HG03280 (cell line): ENCODE measurements around the gene CCNF.
A peak's percentile ranks its signal among the peaks of the same experiment; 100 is the strongest.

Experiments
- ATAC-seq: cut with Tn5 transposase; IDR thresholded peaks from one replicate; pipeline ENCODE4 v1.9.1; 2021; ENCODE audit warnings: mild to moderate bottlenecking, moderate library complexity; ENCODE audit not compliant: unreplicated experiment

CCNF gene

DNA sequence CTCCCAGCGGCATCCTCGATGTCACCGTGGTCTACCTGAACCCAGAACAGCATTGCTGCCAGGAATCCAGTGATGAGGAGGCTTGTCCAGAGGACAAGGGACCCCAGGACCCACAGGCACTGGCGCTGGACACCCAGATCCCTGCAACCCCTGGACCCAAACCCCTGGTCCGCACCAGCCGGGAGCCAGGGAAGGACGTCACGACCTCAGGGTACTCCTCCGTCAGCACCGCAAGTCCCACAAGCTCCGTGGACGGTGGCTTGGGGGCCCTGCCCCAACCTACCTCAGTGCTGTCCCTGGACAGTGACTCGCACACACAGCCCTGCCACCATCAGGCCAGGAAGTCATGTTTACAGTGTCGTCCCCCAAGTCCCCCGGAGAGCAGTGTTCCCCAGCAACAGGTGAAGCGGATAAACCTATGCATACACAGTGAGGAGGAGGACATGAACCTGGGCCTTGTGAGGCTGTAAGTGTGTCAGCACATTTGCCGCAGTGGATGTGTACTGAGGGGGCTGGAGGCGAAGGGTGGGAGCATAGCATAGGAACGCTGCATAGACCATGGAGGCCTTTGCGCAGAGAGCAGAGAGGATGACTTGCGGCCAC is 27.4 kb downstream of the CCNF start:
- ATAC-seq = no peak

DNA sequence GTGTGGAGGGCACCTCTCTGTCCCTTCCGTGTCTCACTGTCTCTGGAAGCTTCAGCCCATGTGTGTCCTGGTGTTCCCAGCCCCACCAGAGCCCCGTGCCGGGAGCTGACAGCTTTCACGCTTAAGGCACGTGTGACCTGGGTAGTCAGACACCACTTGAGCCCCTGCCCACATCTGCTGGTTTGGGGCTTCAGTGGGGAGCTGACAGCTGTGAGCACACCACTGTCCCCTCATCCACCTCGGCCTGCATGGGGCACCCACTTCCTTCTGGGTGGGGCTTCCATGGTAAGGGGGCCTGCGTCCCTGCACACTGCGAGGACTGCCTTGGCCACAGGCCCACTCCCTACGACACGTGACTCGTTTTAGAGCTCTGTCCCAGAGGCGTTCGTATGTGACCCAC is 28.0 kb downstream of the CCNF start:
- ATAC-seq = no peak

DNA sequence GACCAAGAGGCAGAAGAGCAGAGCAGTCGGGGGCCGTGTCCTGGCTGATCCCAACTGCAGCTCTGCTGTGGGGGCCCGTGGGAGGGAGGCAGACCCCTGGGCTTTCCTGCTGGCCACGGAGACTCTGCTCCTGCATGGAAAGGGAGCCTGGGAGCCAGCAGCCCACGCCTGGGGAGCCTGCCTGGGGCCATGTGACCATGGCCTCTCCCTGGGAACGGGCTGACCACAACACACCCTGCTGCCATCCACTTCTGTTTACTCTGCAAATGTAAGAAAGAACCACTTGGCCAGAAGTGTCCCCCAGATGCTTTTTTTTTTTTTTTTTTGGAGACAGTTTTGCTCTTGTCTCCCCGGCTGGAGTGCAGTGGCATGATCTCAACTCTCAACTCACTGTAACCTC is 28.7 kb downstream of the CCNF start:
- ATAC-seq = no peak

GRCh38 chr16:2458887-2459646 is 29.8 kb downstream of the CCNF start:
- no peak for ATAC-seq

DNA sequence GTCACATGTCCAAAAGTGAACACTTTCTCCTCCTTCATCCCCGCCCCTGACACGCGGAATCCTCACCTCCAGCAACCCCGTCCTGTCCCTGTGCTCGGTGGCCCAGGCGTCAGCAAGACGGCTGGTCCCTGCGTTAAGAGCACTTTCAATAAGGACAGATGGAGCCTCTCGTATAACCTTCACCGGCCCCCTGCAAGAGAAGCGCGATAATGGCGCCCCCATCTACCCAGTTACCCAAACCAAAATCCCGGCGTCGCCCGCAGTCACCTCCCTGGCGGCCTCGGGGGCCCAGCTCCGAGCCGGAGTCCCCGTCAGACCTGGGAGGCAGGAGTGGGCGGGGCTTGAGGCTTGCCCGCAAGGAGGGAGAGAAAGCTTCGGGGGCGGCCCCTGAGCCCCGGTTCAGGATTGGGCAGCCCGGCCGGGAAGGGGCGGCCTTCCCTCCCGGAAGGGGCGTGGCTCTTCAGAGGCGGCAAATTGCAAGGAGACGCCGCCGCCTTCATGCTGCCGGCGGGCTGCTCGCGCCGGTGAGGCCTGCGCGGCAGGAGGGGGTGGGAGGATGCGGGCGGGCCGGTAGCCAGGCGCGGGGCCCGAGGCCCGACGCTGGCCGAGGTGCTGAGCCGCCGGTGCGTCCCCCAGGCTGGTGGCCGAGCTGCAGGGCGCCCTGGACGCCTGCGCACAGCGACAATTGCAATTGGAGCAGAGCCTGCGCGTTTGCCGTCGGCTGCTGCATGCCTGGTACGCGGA is 30.6 kb downstream of the CCNF start, which contains the start of gene TEDC2:
Gene TEDC2, plus strand, starts transcription at position 463 of the 744 bp plus-strand sequence. Its CDS starts 36 bp downstream, at position 499.
- ATAC-seq = peak; percentile 93

DNA sequence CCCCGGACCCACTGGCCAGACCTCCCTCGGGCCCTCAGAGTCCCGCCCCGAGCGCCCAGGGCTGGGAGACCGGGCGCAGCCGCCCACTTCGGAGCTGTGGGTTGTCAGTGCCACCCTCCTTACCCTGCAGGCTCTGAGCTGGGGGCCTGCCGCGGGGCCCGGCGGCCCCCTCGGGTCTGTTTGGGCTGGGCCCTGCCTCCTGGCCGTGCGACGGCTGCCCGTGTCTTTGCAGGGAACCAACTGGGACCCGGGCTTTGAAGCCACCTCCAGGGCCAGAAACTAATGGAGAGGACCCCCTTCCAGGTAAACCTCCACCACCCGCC is 31.1 kb downstream of the CCNF start:
- ATAC-seq = no peak

- no peak for ATAC-seq
Measured at GRCh38 chr16:2460916-2461315, 31.7 kb downstream of the CCNF start.

GRCh38 chr16:2462031-2462866 is 33.0 kb downstream of the CCNF start:
- no peak for ATAC-seq

- ATAC-seq = no peak
Measured at GRCh38 chr16:2464333-2464732, 35.1 kb downstream of the CCNF start.

GRCh38 chr16:2465653-2466415 is 36.6 kb downstream of the CCNF start:
- no peak for ATAC-seq

DNA sequence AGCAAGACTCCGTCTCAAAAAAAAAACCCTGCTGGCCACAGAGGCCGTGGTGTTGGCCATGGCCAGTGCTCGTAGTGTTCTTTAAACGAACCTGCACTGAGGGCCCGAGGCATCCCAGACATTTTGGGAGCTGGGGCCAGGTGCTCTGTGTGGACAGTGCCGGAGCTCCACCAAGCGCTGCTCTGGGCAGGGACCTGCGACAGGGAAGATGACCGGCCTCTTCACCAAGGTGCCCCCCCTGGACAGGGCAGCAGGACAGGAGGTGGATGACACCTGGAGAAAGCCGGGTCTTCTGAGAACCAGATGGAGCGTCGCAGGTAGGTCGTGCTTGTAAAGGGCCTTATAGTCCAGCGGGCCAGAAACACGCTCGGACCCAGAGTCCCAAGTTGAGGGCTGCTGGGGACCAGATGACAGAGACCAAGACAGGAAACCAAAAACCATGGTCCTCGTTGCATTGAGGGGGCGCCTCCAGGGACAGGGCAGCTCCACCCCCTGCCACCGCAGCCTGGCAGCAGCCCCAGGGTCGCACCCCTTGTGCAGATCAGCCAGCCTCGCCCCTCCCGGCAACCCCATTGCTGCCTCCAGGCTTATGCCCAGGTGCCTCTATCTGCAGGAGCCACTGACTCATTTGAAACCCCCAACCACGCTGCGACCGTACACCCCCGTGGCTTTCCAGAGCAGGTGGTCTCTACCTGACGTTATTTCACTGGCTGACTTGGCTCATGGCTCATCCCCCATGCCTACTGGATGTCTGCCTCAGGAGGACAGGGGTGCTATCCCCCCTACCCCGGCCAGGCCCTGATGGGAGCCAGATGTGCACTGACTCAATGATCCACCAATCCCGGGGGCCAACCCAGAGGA is 37.6 kb downstream of the CCNF start:
- no peak for ATAC-seq

GRCh38 chr16:2467528-2468232 is 38.4 kb downstream of the CCNF start:
- no peak for ATAC-seq

- no peak for ATAC-seq
Measured at GRCh38 chr16:2468233-2468724, 39.0 kb downstream of the CCNF start.

- no peak for ATAC-seq
Measured at GRCh38 chr16:2468725-2469398, 39.6 kb downstream of the CCNF start.

DNA sequence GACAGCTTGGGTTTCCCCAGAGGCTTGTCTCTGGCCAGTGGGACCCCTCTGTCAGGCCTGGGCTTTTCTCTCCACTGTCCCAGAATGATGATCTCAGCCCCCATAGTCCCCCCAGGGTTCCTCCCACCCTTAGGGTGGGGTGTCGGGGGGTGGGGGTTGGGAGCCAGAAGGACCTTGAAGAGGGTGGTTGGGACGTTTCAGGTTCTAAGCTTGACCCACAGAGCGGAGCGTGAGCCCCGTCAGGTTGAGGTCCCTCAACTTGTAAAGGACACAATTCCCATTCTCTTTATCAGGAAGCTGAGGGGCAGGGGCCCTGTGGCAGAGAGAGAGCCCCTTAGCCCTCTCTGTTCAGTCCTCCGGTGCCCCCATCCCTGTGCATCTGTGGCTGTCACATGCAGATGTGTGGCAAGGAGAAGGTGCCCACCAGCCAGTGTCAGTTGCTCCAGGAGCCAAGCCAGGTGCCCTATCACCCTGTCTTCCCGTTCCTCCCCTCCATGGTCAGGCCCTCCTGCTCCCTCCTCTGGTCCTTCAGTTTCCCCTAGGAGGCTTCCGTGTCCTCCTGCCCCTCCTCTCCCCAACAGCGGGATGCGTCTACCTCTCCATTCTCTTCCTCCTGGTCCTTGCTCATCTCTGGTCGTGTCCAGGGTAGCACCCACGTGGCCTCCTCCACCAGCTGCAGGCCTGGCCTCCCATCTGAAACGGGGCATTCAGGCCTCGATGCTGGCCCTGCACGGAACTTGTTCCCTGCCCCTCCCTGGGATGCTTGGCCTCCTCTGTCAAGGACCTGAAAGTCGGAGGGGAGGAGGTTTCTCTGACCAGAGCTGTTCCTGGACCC is 40.4 kb downstream of the CCNF start:
- no peak for ATAC-seq

GRCh38 chr16:2470234-2470601 is 41.0 kb downstream of the CCNF start:
- no peak for ATAC-seq

GRCh38 chr16:2470603-2471015 is 41.4 kb downstream of the CCNF start:
- no peak for ATAC-seq
